ENCODE measurements around the gene FLNA. TPM values are rescaled to one million over a fixed set of nuclear protein-coding genes. Genes with fewer than 3 reads are reported as not detected.

FLNA gene
- total and polyA plus RNA-seq, 9 of the 15 experiments (the other 6 are each of a cell fraction or from before 2014, with no cell fraction given) = 6.2 to 735 (median 135) TPM

DNA sequence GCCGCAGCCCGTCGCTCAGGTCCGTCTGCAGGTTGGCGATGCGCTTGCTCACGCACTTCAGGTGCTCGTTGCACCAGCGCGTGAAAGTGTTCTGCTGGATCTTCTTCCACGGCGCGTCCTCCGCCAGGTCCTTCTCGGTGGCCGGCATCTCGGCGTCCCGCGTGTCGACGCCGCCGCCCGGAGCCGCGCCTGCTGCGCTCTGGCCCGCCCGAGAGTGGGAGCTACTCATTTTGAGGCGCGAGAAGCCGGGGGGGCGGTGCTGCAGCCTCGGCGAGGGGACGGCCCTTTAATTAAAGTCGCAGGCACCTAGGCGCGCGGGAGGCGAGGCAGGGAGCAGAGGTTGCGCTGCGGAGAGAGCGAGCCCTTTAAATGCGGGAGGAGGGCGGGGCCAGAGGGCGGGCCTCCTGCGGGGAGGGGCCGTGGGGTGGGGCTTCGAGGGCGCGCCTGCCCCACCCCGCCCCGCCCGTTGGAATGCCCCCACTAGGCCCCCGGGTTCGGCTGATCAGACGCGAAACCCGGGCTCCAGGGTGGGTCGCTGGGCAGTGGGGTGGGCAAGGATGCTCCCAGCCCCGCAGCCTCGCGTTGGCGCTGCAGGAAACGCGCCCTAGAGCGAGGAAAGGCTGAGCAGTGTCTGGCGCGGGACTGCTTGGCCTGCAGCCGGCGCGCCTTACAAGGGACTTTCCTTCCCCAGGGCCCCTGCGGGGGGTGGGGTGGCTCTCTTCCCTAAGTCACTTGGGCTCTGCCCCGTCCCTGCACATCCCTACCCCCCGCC lies 3.2 kb downstream of the FLNA start (continued):
- TF ChIP-seq, protein P1, sequence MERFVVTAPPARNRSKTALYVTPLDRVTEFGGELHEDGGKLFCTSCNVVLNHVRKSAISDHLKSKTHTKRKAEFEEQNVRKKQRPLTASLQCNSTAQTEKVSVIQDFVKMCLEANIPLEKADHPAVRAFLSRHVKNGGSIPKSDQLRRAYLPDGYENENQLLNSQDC (CRISPR knock-in tag; IDR thresholded peaks at IDR 0.05) = peak; percentile 79
- no peak for TF ChIP-seq PTTG1 (tag; IDR thresholded peaks at IDR 0.05; ENCODE audit: low read depth)
- TF ChIP-seq MBD1 (CRISPR knock-in tag; IDR thresholded peaks at IDR 0.05) = no peak
- TF ChIP-seq, protein P2, sequence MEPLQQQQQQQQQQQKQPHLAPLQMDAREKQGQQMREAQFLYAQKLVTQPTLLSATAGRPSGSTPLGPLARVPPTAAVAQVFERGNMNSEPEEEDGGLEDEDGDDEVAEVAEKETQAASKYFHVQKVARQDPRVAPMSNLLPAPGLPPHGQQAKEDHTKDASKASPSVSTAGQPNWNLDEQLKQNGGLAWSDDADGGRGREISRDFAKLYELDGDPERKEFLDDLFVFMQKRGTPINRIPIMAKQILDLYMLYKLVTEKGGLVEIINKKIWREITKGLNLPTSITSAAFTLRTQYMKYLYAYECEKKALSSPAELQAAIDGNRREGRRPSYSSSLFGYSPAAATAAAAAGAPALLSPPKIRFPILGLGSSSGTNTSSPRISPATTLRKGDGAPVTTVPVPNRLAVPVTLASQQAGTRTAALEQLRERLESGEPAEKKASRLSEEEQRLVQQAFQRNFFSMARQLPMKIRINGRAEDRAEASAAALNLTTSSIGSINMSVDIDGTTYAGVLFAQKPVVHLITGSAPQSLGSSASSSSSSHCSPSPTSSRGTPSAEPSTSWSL (CRISPR knock-in tag; IDR thresholded peaks at IDR 0.05; ENCODE audit: borderline replicate concordance) = no peak
- no peak for TF ChIP-seq ERF (CRISPR knock-in tag; IDR thresholded peaks at IDR 0.05)
- TF ChIP-seq ZNF124 (CRISPR knock-in tag; IDR thresholded peaks at IDR 0.05) = no peak
- peak; percentile 99 for TF ChIP-seq POLR2A (conservative IDR thresholded peaks at IDR 0.05)
- no peak for TF ChIP-seq ID3 (CRISPR knock-in tag; IDR thresholded peaks at IDR 0.05)
- TF ChIP-seq ID3 (tag; IDR thresholded peaks at IDR 0.05) = peak; percentile 68; the same call in 1 of the 2 replicates
- TF ChIP-seq ZFPM2 (CRISPR knock-in tag; IDR thresholded peaks at IDR 0.05) = no peak
- TF ChIP-seq ZNF57 (CRISPR knock-in tag; IDR thresholded peaks at IDR 0.05) = no peak
- no peak for TF ChIP-seq NCOA2 (IDR thresholded peaks at IDR 0.05; ENCODE audit: partially characterized antibody in 2 of 2)
- no peak for TF ChIP-seq ZNF764 (CRISPR knock-in tag; IDR thresholded peaks at IDR 0.05; ENCODE audit: low read depth)
- TF ChIP-seq TSHZ1 (CRISPR knock-in tag; IDR thresholded peaks at IDR 0.05) = no peak
- TF ChIP-seq CSDE1 (IDR thresholded peaks at IDR 0.05) = peak in 1 of 2 experiments; percentile 75; a peak in 1 of 4 replicates
- no peak for TF ChIP-seq ZNF212 (CRISPR knock-in tag; IDR thresholded peaks at IDR 0.05)
